ENCODE measurements around the gene GRIA2.
"Not testable (repeated sequence)": the region's sequence is repeated elsewhere in the genome, so short reads cannot be mapped to it uniquely, and the experiment has no call there.

The GRIA2 gene

GRCh38 chr4:157220371-157220881 is at the start of gene GRIA2:
GRIA2 (plus strand) TSS chr4:157220728; CDS start chr4:157221043, 315 bp downstream.
- DNase-seq, result no peak

DNA sequence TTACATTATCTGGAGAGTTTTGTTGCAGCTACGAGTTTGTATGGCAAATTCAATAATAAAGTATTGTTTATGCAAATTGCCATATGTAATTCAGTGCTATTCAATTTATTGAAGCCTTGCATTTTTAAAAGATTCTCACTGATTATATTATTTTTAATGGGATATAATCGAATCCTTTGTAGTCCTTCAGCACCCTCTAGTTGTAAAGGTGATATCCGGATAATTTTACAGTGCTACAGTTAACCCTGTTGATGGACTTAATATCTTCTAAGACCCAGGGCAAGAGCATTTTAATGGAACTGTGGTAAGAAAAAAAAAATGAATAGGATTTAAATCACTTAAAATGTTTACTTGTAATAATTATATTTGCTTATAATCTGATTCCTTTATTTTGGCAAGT is 48.5 kb upstream of the GRIA2 start:
- no peak for DNase-seq

- DNase-seq, result not testable (repeated sequence)
Observed at GRCh38 chr4:157180268-157180667, 40.3 kb upstream of the GRIA2 start.

GRCh38 chr4:157184300-157184699 is 36.2 kb upstream of the GRIA2 start:
- no peak for DNase-seq

- DNase-seq, result no peak
Observed at GRCh38 chr4:157185363-157185762, 35.2 kb upstream of the GRIA2 start.

DNA sequence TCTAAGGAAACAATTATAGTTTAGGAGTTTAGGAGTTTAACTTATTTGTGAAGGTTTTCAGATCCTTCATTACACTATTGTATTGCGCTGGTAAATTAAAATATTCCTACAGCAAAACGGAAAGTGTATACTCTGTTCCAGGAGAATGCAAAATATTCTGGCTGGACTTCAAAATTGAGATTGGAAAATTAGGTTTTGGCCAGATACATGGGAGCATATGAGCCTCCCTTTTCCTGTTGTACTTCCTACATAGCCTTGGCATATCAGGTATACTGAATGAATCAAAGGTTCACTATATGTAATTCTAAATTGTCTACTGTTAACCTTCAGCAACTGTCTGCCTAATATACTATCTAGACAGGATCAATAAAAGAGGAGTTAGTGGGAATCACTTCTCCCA is 25.2 kb upstream of the GRIA2 start:
- no peak for DNase-seq

DNA sequence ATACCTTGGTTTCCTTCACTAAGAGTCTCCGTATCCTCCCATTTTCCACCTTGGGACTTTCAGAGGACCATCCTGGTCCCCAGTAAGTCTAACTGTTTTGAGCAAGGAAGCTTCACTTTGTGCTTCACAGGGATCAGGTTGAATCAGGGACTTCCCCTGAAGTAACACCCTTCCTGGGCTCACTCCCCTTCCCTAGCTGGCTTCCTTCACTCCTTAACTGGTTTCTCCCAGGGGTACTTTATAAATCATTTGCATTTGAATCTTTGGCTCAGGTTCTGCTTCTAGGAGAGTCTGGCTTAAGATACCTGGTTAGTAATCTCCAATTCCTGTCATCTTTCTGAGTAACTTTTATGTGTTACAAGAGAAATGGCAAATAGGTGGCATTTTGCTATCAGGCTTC is 24.5 kb upstream of the GRIA2 start:
- DNase-seq, result no peak

DNA sequence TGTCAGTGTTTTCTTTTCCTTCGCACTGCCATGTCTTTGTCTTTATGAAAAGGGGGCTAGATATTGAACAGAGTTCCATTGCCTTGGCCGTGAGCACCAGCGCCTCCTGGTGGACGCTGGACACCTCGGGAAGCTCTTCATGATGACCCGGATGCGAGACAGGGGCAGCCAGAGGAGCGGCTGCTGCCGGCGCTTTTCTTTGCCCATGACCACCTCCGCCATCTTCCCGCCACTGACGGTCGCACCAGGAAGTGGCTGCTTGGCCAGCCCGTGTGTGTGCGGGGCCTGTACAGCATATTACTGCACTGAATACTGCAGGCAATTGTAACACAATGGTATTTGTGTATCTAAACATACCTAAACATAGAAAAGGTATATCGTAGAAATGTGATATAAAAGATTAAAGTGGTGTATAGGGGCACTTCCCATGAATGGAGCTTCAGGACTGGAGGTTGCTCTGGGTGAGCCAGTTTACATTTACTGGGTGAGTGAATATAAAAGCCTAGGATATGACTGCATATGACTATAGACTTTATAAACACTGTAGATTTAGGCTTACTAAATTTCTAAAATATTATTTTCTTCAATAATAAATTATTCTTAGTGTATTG is 15.8 kb upstream of the GRIA2 start:
- peak in 1 of 2 donors; percentile 8 for DNase-seq

DNA sequence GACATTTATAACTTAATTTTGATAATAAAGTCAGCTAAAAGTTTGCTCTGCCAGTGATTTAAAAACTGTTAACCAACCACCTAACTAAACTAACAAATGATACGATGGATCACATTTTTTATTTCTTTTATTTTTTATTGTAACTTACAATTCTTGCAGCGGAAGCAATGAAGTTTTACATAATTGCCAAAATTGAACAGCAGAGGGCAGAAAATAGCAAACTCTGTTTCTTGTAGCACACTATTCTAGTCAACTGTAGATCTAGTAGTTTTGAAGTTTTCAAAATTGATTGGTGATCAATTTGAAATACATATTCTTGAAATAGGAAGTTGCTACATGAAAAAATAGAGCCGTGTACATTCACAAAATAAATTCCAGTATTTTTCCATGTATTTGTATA is 2.8 kb upstream of the GRIA2 start:
- no peak for DNase-seq

GRCh38 chr4:157219711-157220370 is 687 bp upstream of the GRIA2 start:
- DNase-seq, result no peak

- DNase-seq, result no peak
Observed at GRCh38 chr4:157221426-157221894, 932 bp downstream of the GRIA2 start.

GRCh38 chr4:157221895-157222770 is 1.6 kb downstream of the GRIA2 start:
- no peak for DNase-seq

GRCh38 chr4:157222771-157223160 is 2.2 kb downstream of the GRIA2 start:
- DNase-seq, result no peak

- DNase-seq, result no peak
Observed at GRCh38 chr4:157223456-157223855, 2.9 kb downstream of the GRIA2 start.

DNA sequence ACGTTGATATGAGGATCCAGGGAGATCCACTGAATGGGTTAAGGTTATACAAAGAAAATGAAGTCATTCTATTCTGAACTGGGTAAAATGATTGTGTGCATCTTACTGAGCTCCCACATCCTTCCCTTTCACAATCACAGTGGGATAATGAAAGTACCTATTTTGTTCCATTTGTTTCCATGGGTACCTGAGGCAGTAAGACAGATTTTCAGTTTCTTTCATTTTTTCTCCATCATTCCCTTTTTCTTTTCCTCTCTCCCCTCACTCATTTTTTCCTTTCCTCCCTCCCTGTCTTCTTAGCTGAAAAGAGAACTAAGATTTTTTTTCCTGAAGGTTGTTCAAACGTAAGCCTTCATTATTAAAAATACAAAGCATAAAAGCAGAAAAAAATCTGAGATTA is 4.6 kb downstream of the GRIA2 start:
- DNase-seq, result no peak

DNA sequence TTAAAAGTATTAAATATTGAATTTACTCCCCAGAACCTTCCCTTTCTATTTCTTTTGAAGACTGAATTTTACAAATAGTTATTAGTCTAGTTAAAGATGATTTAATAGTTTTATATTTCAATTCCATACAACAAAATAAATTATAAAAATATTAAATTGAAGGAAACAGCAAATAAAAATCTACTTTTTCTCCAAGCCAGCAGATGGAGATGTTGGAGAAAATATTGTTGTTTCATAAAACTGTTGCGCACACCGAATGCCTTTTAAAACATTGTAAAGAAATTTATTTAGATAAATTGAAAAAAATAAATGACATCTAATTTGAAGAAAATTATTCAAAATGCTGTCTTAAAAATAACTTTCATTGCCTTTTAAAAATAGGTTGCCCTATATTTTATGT is 5.5 kb downstream of the GRIA2 start:
- no peak for DNase-seq

GRCh38 chr4:157226601-157227000 is 6.1 kb downstream of the GRIA2 start:
- DNase-seq, result no peak

GRCh38 chr4:157231525-157231924 is 11.0 kb downstream of the GRIA2 start:
- no peak for DNase-seq

DNA sequence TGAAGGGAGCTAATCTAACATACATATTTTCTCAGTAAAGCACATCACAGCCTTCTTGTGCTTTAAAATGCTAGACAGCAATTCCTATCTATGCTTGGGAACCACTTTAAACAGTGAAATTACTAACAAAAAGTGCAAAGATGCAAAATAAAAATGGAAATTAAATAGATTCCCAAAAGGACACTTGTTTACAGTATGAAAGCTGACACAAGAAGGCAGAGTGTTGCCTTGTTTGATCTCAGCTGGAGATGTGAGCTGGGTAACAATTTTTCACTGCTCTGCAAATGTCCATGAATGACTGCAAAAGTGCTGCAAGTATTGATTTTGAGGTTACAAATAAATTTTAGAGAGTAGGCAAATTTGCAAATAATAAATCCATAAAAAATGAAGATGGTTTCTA is 22.3 kb downstream of the GRIA2 start:
- no peak for DNase-seq

- DNase-seq, result no peak
Observed at GRCh38 chr4:157244348-157244747, 23.8 kb downstream of the GRIA2 start.

DNA sequence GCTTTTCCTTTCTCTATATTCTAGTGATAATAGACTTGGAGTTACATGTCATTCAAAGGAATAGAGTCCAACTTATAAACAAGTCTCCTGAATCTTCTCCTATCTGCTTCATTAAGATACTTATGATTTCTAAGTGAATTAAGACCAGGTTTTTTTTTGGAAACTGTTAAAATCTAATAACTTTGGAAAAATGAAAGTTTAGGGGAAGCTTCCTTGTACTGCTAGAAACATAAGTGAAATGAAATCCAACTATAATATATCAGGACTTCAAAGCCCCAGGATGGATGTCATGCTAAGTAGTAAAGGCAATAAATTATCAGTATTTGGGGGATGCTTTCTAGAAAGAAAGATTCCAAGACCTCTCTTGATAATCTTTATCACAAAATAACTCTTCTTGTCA is 24.8 kb downstream of the GRIA2 start:
- no peak for DNase-seq

DNA sequence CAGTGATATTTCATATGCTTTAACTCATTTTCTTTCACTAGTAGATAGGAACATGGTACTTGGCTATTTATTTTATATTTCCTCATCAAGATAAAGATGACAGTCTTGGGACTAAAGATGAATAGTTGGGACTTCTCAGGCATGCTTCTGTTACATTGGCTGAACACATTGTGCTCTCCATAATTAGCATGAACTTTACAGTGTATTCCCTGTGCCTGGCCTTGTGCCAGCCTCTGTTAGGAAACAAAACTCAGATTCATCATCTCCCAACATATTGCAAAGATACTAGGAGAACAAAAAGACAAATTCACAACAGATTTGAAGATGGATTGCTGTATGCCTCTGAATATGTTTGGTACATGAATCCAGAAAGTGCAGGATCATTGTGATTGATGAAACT is 26.4 kb downstream of the GRIA2 start:
- no peak for DNase-seq

GRCh38 chr4:157258165-157258564 is 37.6 kb downstream of the GRIA2 start:
- not testable (repeated sequence) for DNase-seq

DNA sequence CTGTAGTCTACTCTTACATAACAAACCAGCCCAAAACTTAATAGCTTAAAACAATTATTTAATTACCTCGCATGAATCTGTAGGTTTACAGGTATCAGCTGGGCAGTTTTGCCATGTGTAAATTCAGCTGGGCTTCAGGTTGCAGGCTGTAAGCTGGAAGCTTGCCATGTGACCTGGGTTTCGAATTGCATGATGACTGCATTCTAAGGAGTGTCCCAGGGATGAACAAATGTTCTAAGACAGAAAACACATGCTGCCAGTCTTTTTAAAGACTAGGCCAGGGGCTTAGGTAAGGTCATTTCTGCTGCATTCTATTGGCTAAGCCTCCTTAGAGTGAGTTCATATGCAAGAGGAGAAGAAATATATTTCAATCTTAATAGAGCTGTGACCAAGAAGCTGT is 44.8 kb downstream of the GRIA2 start:
- no peak for DNase-seq

All from CD4-positive, alpha-beta T cell treated with Interleukin-1 beta for 1 hour (primary cell).